ENCODE data around the gene C11orf98. TPM values are rescaled to one million over a fixed set of nuclear protein-coding genes. Genes with fewer than 3 reads are reported as not detected.

C11orf98 gene
- total RNA-seq, 2 donors from 2014 or later = 27.8 to 68.0 TPM

GRCh38 chr11:62666259-62666926 lies 1.4 kb upstream of the C11orf98 start:
- WGBS = 33% methylated on average over 16 of the region's 16 CpGs
- H3K27ac ChIP-seq = peak overlapping the region; percentile 87 to 90
- H3K36me3 ChIP-seq = no peaks in the 10 kb centered on the region
- intact Hi-C loops (cut with DNase I) = no loop called here
- no peaks in the 10 kb centered on the region for H3K9me3 ChIP-seq
- no peaks in the 10 kb centered on the region for H3K27me3 ChIP-seq (replicated peaks; ENCODE audit: insufficient read depth)
- TF ChIP-seq CTCF (IDR thresholded peaks at IDR 0.05) = no peak
- TF ChIP-seq POLR2A (IDR thresholded peaks at IDR 0.05) = no peak
- TF ChIP-seq POLR2AphosphoS5 (IDR thresholded peaks at IDR 0.05) = no peak
- peak overlapping the region; percentile 80 to 86 for H3K4me3 ChIP-seq
- DNase-seq (ENCODE audit: low spot score) = no peak
- peaks cover 12% of the 10 kb centered on the region for H3K4me1 ChIP-seq (replicated peaks)

- no peaks in the 10 kb centered on the region for H3K27me3 ChIP-seq (replicated peaks; ENCODE audit: insufficient read depth)
- intact Hi-C loops (cut with DNase I) = no loop called here
- H3K9me3 ChIP-seq = no peaks in the 10 kb centered on the region
- 1% methylated on average over 39 of the region's 39 CpGs for WGBS
- H3K36me3 ChIP-seq = no peaks in the 10 kb centered on the region
- H3K4me1 ChIP-seq (replicated peaks) = peaks cover 11% of the 10 kb centered on the region
- TF ChIP-seq POLR2A (IDR thresholded peaks at IDR 0.05) = no peak
- no peak for TF ChIP-seq POLR2AphosphoS5 (IDR thresholded peaks at IDR 0.05)
- no peak for TF ChIP-seq CTCF (IDR thresholded peaks at IDR 0.05)
- peak; percentile 22 for DNase-seq (ENCODE audit: low spot score)
- peak overlapping the region; percentile 80 to 86 for H3K4me3 ChIP-seq
- H3K27ac ChIP-seq = peak overlapping the region; percentile 87 to 90
Observed at GRCh38 chr11:62665599-62666258, 719 bp upstream of the C11orf98 start.

GRCh38 chr11:62664405-62665074 lies 470 bp downstream of the C11orf98 start:
- 3% methylated on average over 34 of the region's 36 CpGs for WGBS
- intact Hi-C loops (cut with DNase I) = no loop called here
- TF ChIP-seq POLR2AphosphoS5 (IDR thresholded peaks at IDR 0.05) (no peak), CTCF (IDR thresholded peaks at IDR 0.05) (no peak), POLR2A (IDR thresholded peaks at IDR 0.05) (no peak)
- no peaks in the 10 kb centered on the region for H3K27me3 ChIP-seq (replicated peaks; ENCODE audit: insufficient read depth)
- no peaks in the 10 kb centered on the region for H3K36me3 ChIP-seq
- H3K9me3 ChIP-seq = no peaks in the 10 kb centered on the region
- H3K27ac ChIP-seq = peak overlapping the region; percentile 87 to 90
- H3K4me3 ChIP-seq = peak overlapping the region; percentile 80 to 86
- peaks cover 10% of the 10 kb centered on the region for H3K4me1 ChIP-seq (replicated peaks)
- DNase-seq (ENCODE audit: low spot score) = no peak

- H3K4me1 ChIP-seq (replicated peaks) = peaks cover 6% of the 10 kb centered on the region
- no peaks in the 10 kb centered on the region for H3K27me3 ChIP-seq (replicated peaks; ENCODE audit: insufficient read depth)
- H3K4me3 ChIP-seq = no peak overlapping the region
- no peak for DNase-seq (ENCODE audit: low spot score)
- no peak overlapping the region for H3K27ac ChIP-seq
- intact Hi-C loops (cut with DNase I) = no loop called here
- no peaks in the 10 kb centered on the region for H3K9me3 ChIP-seq
- H3K36me3 ChIP-seq = no peaks in the 10 kb centered on the region
- 51% methylated on average over 5 of the region's 5 CpGs for WGBS
- TF ChIP-seq CTCF (IDR thresholded peaks at IDR 0.05) = no peak
- TF ChIP-seq POLR2AphosphoS5 (IDR thresholded peaks at IDR 0.05) = no peak
- no peak for TF ChIP-seq POLR2A (IDR thresholded peaks at IDR 0.05)
Observed at GRCh38 chr11:62656796-62657429, 8.1 kb downstream of the C11orf98 start.
